Measurements from ENCODE around the gene NCCRP1.

NCCRP1 gene

DNA sequence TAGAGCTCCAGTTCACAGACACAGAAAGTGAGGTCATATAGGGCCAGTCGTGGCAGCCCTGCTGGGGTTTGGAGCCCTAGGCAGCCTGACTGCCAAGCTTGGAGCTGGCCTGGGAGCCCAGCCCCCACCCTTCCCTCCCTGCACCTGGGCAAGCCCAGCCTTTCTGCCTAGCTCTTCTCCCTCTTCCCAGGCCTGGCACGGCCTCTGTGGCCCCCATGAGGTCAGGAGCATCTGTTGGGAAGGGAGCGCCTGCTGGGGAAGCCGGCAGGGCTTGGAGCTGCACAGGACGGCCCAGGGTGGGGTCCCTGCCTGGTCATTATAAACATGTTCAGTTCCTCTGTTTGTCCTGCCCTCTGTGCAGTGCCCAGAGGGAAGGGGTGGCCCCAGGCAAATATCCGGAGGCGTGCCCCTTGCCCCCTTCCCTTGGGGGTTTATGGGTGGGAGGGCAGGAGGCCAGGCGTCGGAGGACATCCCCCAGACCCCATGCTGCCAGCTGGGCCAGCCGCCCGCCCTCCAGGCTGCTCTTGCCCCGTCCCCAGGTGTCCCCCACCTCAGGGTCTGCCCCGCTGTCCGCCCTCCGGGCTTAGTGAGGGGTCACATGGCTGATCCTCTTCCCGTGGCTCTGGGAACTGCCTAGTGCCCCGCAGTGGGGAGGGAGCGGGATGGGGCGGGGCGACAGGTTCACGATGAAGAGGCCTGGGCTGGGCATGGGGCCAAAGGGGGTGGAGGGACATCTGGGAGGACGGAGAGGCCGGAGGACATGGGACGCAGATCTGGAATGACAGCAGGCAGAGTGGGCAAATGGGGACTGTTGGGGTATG, 30.0 kb upstream of the NCCRP1 start:
- DNase-seq, result no peak

DNA sequence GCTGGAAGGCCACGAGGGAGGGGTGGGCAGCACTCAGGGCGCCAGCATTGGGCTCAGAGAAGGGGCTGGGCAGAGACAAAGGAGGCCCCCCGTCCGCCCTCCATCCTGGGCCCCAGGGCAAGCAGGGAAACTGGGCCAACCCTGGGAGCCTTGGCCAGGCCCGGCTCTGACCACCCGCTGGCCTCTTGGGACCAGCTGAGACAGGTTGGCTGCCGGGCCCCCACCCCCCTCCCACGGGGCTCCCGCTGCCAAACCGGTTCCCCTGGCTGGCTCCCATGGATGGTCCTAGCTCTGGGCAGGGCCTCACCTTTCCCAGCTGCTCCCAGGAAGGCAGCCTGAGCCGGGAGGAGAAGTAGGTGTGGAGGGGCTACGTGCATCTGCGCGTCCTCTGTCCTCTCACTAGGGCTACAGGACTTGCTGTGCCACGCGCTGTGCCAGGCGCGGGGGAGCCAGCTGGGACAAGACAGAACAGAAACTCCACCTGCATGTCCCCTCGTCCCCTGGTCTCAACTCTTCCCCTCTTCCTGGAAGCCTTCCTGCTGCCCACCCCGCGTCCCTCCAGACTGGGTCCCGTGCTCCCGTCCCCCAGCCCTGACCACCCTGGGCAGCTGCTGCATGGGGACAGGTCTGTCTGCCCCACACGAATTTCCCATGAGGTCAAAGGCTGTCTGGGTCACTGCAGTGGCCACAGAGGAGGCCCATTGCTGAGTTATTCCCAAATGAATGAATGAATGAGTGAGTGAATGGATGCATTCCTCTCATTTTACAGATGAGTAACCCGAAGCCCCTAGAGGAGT, 29.1 kb upstream of the NCCRP1 start:
- DNase-seq, result no peak

DNA sequence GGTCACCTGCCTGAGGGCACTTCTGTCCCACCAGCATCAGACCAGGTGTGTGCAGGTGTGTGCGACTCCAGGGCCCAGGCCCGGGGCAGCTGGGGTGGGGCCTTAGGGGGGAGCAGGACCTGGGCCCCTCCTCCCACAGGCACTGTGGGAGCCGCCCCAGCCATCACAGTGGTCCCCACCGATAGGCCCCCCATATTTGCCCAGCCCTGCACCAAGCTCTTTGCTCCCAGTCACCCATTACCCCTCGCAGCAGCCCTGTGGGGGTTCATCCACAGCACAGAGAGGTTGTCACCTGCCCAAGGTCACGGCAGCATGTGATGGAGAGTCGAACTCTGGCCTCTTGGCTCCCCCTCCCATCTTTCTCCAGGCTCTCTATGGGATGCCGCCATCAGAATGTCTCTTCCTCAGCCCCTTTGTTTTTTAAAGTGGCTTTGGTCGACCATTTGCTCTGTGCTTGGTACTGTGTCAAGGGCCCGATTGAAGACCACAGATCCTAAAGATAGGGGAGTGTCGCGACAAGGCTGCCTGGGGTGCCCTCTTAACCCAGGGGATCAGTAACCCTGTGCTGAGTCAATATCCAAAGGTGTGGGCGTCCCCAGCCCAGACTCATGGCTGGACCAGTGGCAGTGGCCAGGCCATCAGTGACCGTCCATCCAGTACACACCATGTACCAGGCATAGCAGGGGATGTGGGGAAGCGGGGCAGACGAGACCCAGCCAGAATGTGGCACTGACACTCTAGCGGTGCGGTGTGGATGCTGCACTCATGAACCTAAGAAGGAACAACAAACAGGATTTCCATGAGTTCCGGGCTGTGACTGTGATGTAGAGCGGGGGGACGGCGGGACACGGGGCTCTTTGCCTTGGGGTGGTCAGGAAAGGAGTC, 28.3 kb upstream of the NCCRP1 start:
- DNase-seq, result no peak

DNA sequence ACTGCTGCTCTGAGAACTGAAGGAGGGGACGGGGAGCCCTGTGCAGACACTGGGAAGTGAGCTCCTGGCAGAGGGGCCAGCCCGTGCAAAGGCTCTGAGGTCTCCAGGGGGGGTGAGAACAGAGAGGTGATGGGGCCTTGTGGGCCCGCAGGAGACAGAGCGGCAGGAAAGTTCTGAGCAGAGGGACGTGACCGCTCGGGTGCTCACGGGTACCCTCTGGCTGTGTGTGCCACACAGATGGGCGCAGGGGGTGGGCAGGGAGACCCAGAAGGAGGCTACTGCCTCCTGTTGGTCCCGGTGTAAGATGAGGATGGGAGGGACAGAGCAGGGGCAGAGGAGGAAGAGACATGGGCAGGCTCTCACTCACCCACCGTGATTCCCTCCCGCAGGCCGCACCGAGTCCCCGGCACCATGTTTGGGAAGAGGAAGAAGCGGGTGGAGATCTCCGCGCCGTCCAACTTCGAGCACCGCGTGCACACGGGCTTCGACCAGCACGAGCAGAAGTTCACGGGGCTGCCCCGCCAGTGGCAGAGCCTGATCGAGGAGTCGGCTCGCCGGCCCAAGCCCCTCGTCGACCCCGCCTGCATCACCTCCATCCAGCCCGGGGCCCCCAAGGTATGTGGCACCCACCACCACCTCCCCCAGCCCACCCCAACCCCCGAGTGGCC, 27.5 kb upstream of the NCCRP1 start:
- DNase-seq, result no peak

DNA sequence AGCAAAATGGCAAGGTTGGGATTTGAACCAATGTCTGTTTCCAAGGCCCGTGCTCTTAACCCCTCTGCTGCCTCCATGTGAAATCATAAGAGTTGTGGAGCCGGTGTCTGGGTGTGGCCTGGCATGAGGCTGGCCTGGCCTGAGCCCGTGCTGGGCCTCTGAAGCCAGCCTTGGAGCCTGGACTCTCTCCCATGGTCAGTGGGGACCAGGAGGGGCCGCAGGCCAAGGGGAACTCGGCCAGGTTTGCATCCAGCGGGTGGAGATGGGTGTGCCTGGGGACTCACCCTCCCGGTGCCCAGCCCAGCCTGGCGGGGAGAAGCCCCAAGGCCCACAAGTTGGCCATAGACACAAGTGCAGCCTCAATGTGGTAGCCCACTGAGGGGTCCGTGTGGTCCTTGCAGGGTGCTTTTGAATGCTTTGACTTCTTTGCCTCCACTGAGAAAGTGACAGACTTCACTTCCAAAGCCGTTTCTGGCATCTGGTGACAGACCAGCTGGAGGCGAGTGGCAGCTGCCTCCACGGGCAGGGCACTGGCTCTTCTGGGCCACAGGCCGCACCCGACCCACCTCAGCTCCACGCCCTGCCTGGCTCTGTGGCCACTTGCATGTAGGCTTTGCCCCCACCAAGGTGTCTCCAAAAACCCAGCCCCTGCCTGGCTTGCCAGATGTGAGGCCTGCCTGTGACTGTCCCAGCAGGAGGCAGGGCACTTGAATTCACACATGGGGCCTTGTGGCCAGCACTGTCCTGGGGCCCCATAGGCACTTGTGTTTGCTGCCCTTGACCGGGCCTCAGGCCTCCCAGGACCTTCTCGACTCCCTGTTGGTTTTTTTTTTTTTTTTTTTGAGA, 26.2 kb upstream of the NCCRP1 start:
- DNase-seq, result no peak

DNA sequence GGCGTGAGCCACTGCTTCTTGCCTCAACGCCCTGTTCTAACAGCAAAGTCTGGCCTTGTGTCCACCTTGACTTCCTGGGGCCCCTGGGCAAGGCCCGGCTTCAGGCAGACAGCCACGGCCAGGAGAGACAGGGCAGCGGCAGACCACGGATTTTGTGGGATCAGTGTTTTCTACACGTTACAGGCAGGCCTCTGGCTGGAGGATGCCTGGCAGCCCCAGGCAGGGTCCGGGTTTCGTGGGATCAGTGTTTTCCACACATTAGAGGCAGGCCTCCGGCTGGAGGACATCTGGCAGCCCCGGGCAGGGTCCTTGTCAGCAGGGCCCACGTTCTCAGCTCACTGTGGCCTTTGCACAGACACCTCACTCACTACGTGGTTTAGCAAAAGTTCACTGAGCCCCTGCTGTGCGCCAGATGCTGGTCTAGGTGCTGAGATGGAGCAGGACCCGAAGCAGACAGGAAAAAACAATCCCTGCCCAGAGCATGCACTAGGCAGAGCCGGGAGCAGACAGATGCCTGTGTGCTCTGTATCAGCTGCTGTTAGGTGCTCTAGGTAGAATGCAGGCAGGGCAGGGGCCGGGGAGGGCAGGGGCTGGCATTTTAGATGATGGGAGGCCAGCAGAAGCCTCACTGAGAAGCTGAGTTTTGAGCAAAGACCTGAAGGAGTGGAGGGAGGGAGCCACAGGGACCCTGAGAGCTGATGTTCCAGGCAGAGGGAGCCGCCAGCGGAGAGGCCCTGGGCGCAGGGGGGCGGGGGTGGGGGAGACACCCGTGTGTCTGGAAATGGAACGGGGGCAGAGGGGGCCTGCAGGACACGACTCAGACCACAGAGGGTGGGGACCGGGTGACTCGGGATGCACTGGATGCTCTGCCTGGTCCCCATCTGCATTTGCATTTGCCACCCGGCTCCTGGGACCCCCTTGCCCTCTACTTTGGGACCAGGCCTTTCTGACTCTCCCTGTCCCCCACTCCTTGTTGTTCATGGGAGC, 25.0 kb upstream of the NCCRP1 start:
- no peak for DNase-seq

DNA sequence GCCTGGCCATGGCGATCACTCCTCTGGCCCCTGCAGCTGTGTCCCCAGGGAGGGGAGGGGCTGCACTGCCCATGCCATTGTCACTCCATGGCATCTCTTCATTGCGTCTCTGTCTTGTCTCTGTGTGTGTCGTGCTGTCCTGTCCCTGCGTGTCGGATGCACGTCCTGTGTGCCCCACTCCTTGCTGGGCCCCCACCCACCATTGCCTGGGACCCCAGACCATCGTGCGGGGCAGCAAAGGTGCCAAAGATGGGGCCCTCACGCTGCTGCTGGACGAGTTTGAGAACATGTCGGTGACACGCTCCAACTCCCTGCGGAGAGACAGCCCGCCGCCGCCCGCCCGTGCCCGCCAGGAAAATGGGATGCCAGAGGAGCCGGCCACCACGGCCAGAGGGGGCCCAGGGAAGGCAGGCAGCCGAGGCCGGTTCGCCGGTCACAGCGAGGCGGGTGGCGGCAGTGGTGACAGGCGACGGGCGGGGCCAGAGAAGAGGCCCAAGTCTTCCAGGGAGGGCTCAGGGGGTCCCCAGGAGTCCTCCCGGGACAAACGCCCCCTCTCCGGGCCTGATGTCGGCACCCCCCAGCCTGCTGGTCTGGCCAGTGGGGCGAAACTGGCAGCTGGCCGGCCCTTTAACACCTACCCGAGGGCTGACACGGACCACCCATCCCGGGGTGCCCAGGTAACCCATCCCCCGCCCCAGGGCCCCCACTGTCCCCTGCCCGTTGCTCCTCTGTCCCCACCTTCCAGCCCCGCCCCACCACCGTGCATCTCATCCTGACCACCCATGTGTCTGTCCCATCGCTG, 23.9 kb upstream of the NCCRP1 start:
- DNase-seq, result no peak

DNA sequence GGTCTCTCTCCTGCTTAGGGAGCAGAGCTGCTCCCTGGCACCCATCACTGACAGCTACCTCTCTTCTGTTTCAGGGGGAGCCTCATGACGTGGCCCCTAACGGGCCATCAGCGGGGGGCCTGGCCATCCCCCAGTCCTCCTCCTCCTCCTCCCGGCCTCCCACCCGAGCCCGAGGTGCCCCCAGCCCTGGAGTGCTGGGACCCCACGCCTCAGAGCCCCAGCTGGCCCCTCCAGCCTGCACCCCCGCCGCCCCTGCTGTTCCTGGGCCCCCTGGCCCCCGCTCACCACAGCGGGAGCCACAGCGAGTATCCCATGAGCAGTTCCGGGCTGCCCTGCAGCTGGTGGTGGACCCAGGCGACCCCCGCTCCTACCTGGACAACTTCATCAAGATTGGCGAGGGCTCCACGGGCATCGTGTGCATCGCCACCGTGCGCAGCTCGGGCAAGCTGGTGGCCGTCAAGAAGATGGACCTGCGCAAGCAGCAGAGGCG, 23.2 kb upstream of the NCCRP1 start:
- no peak for DNase-seq

DNA sequence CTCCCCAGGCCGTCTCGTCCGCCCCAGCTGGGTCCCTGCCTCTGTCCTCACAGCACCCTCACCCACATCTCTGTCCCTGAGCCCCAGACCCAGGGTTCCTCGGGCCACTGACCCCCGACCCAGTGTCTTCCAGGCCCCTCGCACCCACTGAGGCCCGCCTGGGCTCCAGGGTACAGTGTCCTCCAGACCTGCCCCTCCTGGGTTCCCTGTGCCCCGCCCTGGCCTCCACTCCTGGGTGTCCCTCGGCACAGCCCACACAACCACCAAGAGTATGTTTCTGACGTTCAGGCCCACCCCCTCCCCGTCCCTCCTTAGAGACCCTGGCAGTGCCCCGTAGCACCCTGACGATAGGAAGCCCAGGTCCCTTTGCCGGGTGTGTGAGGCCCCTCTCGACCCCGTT, 22.6 kb upstream of the NCCRP1 start:
- no peak for DNase-seq

DNA sequence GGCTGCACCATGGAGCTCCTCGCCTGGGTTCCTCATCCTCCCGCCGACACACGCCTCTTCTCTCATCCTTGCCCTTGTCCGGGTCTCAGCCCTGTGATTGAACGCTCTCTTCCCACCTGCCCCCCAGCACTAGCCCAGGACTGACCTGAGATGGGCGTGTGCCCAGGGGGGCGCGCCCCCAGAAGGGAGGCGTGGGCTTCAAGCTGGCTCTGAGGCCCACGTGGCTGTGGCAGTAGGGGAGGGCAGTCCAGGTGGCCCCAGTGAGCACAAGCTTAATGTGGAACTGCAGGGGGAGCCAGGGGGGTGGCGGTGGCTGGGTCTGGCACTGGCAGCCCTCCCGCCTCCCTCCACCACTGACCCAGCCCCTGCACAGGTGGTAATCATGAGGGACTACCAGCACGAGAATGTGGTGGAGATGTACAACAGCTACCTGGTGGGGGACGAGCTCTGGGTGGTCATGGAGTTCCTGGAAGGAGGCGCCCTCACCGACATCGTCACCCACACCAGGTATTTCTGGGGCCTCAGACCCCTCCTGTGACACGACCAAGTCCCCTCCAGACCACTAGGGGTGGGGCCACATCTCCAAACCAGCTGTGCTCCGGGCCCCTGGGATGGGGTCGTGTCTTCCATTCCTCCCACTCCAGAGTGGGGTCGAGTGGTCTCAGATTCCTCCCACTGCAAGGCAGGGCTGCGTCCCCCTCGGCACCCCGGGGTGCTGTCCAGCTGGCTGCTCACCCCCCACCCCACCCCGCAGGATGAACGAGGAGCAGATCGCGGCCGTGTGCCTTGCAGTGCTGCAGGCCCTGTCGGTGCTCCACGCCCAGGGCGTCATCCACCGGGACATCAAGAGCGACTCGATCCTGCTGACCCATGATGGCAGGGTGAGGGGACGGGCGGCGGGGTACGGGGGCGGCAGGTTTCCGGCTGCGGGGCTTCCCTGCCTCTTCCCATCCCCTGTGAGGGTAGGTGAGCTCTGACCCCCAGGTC, 21.9 kb upstream of the NCCRP1 start:
- DNase-seq, result no peak

DNA sequence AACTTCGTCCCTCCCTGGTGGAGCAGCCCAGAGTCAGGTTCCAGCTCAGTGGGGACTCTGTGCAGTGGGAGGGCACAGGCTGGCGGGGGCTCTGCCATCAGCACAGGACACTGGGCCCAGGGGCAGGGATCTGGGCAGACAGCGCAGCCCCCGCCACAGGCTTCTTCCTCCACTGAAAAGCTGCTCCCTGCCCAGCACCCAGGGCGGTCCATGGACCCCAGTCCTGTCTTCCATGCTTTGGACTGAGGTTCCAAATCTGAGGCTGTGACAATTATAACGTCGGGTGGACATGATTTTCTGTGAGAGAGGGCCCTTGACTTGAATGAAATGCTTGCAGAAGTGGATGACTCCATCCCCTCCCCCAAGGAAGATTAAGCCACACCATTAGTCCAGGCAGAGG, 21.2 kb upstream of the NCCRP1 start:
- DNase-seq, result no peak

DNA sequence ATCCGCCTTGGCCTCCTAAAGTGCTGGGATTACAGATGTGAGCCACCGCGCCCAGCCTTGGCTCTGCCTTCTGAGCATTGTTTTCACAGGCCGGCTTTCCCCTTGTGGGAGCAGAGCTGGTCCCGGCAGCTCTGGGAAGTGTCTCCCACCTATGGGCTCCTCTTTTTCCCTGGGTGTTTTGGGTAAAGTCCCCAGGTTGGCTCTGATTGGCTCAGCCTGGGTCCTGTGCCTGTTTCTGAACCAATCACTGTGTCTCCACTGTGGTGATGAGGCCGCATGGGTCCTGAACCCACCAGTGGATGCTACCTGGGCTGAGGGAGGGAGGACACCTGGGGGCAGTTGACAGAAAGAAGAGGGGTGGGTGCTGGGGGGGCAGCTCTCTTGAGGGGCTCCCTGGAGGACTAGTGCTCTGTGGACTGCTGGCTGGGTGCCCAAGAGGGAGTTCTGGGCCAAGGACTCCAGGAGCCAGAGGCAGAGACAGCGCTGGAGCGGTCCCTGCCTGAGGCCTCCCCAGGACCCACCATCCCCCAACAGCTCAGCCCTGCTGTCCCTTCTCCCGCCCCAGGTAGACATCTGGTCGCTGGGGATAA, 19.6 kb upstream of the NCCRP1 start:
- DNase-seq, result no peak

DNA sequence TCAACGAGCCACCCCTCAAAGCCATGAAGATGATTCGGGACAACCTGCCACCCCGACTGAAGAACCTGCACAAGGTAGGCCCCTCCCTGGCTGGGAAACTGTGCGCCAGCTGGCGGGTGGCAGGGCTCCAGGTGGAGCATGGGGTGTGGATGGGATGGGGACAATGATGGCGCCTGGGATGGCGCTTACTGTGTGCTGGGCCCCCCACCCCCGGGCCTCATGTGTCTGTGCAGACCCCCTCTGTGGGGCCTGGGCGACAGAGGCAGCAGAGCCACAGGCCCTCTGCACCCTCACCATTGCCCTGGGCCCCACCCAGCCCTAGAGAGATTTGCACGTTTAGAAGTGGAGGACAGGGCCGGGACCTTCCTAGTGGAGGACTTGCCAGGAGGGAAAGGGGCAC, 19.0 kb upstream of the NCCRP1 start:
- DNase-seq, result no peak

DNA sequence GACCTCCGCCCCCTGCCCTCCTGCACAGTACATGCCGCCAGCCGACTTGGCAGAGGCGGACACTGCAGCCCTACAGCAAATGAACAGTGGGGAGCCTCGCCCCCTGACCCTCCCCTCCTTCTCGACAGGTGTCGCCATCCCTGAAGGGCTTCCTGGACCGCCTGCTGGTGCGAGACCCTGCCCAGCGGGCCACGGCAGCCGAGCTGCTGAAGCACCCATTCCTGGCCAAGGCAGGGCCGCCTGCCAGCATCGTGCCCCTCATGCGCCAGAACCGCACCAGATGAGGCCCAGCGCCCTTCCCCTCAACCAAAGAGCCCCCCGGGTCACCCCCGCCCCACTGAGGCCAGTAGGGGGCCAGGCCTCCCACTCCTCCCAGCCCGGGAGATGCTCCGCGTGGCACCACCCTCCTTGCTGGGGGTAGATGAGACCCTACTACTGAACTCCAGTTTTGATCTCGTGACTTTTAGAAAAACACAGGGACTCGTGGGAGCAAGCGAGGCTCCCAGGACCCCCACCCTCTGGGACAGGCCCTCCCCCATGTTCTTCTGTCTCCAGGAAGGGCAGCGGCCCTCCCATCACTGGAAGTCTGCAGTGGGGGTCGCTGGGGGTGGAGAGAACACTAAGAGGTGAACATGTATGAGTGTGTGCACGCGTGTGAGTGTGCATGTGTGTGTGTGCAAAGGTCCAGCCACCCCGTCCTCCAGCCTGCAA, 18.3 kb upstream of the NCCRP1 start:
- no peak for DNase-seq

DNA sequence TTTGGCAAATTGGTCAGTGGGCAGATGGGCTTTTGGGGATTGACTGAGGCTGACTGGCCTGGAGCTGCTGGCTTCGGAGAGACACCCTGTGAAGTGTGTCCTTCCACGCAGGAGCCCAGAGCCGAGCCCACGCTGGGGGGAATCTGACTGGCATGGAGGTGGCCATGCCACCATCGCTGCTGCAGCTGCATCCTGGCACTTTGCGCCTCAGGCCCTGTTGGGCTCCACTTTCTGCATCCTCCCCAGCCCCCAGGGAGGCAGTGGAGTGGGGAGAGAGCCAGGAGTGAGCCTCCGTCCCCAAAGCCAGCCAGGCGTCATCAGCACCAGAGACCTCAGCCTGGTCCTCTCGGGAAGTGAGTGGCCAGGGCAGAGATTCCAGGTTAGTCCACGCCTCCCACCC, 17.0 kb upstream of the NCCRP1 start:
- no peak for DNase-seq

DNA sequence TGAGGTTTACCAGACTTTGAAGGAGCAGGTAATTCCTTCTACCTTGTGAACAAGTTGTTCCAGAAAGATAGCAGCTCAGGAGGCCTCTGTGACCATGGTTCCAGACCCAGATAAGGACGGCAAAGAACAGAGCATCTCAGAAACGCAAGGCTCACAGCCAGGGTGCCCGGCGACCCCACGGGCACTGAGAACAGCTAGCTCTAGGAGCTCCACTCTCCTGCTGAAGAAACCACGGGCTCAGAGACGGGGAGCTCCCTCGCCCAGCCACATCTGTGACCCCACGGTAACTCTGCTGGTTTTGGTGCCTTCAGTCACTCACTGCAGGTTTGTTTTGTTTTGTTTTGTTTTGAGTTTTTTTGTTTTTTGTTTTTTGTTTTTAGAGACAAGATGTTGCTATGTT, 16.0 kb upstream of the NCCRP1 start:
- no peak for DNase-seq

Data from activated CD4-positive, alpha-beta T cell treated with anti-CD3 and anti-CD28 coated beads, Interleukin-2, Interleukin-6, amounts not matched to agents 100 ng/mL and 50 ng/mL, durations not matched to agents 16 hours and 8 hours (primary cell).